ENCODE data around the gene RNF7.
"Not testable (repeated sequence)": the region's sequence is repeated elsewhere in the genome, so short reads cannot be mapped to it uniquely, and the experiment has no call there.

RNF7 gene

DNA sequence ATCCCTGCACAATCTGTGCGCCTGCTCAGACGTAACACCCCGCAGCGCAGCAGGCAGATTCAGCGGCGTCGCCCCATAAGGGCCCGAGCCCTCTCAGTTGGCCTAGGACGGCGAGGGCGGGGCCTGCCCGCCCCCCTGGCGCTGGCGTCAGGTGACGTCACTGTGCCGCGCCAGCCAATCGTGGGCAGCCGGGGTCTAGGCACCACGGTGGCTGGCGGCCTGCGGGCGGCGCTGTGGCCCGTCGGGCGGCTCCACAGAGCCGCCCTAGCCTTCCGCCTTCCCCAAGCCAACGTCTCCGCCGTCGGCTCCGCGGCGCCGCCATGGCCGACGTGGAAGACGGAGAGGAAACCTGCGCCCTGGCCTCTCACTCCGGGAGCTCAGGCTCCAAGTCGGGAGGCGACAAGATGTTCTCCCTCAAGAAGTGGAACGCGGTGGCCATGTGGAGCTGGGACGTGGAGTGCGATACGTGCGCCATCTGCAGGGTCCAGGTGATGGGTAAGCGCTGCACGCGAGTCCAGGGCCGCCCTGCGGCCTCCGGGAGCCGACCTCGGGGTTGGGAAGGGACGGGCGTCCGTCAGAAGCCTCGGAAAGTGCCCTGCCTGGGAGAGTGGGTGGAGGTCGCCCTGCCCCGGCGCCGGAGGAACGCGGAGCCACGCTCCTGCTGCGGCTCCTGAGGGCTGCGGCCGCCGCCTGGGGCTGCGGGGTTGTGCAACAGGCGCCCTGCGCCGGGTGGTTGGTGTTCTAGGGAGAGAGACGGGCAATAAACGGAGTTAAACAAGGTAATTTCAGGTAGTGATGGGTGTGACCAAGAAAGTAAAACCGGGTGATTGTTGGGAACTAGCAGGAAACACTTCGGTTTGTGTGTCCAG is at the start of gene RNF7:
Gene RNF7, plus strand, starts transcription at position 277 of the 869 bp plus-strand sequence. Its CDS starts 44 bp downstream, at position 321.
- peak; percentile 95 to 98 for DNase-seq (ENCODE audit: low read depth in 2 of 2)
- H3K4me3 ChIP-seq (replicated peaks in 1 of 2; ENCODE audit: low read depth in 2 of 2, low read length in 2 of 2) = peak within 1 kb of the TSS; percentile 93 to 94
- TF ChIP-seq, protein P1, sequence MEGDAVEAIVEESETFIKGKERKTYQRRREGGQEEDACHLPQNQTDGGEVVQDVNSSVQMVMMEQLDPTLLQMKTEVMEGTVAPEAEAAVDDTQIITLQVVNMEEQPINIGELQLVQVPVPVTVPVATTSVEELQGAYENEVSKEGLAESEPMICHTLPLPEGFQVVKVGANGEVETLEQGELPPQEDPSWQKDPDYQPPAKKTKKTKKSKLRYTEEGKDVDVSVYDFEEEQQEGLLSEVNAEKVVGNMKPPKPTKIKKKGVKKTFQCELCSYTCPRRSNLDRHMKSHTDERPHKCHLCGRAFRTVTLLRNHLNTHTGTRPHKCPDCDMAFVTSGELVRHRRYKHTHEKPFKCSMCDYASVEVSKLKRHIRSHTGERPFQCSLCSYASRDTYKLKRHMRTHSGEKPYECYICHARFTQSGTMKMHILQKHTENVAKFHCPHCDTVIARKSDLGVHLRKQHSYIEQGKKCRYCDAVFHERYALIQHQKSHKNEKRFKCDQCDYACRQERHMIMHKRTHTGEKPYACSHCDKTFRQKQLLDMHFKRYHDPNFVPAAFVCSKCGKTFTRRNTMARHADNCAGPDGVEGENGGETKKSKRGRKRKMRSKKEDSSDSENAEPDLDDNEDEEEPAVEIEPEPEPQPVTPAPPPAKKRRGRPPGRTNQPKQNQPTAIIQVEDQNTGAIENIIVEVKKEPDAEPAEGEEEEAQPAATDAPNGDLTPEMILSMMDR (IDR thresholded peaks at IDR 0.05; ENCODE audit: low read depth, low read length) = peak; percentile 33

DNA sequence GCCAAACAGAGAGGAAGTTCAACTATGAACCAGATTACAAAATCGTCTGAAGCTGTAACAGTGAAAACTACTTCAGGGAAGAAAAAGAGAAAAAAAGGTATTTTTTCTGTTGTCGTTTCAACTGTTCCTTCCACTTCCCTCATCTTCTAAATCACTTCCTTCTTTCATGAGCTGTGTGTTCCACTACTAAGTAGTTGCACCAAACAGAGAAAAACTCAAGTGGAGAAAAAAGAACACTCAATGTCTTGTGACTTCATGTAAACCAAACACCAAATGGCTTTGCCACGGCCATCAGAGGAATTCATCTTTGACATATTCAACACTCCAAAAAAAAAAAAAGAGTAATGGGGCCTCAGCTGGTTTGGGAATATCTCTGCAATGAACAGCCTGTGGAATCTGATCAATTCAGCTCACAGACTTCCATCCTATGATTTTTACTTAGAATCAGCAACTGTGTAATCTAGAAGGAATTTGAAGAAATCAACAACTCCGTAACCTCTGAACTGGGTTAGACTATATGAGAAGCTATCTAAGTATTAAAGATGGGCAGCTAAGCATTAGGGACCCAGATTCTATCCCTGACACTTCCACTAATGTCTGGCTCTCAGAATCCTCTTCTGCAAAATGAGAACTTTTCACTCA is 47.5 kb upstream of the RNF7 start:
- H3K4me3 ChIP-seq (replicated peaks in 1 of 2; ENCODE audit: low read depth in 2 of 2, low read length in 2 of 2) = no peak overlapping the region
- no peak for DNase-seq (ENCODE audit: low read depth in 2 of 2)
- TF ChIP-seq, protein P1 (IDR thresholded peaks at IDR 0.05; ENCODE audit: low read depth, low read length) = no peak

DNA sequence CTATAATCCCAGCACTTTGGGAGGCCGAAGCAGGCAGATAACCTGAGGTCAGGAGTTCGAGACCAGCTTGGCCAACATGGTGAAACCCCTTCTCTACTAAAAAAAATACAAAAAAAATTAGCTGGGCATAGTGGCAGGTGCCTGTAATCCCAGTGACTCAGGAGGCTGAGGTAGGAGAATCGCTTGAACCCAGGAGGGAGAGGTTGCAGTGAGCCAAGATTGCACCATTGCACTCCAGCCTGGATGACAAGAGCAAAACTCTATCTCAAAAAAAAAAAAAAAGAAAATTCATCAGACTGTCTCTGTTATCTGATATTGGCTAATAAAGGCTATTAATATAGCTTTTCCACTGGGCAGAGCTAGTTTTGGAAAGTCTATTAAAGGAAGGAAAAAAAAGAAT is 46.6 kb upstream of the RNF7 start:
- H3K4me3 ChIP-seq (replicated peaks in 1 of 2; ENCODE audit: low read depth in 2 of 2, low read length in 2 of 2); DNase-seq (ENCODE audit: low read depth in 2 of 2): not testable (repeated sequence)

DNA sequence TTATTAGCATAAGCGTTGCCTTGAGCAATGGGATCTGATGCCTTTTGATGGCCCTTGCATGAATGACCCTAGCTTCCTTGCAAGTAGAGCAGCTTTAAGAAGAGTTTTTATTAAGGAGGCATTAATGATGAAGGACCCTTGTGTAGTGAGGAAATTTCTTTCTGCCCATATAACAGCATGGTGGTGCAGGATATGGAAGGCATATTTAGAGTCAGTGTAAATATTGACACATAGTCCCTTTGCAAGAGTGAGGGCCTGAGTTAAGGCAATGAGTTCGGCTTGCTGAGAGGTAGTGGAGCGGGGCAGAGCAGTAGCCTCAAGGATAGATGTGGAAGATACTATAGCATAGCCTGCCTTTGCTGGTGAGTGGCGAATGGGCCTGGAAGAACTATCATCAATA is 45.1 kb upstream of the RNF7 start:
- not testable (repeated sequence) for DNase-seq (ENCODE audit: low read depth in 2 of 2); H3K4me3 ChIP-seq (replicated peaks in 1 of 2; ENCODE audit: low read depth in 2 of 2, low read length in 2 of 2)

DNA sequence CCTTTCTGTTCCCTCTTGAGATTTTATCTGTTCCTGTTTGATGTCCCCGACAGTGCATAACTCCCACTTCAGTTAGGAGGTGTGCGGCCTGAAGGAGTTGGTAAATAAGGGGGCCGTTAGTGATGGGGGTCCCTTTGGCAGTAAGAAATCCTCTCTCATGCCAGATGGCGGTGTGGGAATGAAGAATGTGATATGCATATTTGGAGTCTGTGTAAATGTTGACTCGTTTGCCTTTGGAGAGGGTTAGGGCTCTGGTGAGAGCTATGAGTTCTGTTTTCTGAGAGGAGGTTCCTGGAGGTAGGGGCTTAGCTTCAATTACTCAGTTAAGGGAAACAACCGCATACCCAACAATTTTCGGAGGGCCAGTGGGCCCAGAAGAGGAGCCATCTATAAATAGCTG is 38.8 kb upstream of the RNF7 start:
- H3K4me3 ChIP-seq (replicated peaks in 1 of 2; ENCODE audit: low read depth in 2 of 2, low read length in 2 of 2) = no peak overlapping the region
- TF ChIP-seq, protein P1 (IDR thresholded peaks at IDR 0.05; ENCODE audit: low read depth, low read length) = no peak
- no peak for DNase-seq (ENCODE audit: low read depth in 2 of 2)

DNA sequence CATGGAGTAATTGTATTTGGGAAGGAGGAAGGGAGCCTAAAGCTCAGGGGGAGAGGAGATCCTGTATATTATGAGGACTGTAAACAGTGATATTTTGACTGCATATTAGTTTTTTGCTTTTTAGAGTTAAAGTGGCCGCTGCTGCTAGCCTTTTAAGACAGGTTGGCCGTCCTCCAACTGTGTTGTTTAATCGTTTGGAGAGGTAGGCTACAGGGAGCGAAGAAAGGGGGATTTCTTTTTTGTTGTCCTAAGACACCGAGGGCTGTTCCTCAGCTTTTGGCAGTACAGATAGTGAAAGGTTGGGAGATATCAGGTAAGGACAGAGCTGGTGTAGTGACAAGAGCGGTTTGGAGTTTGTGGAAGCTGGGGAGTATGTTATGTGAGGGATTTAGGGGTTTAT is 38.2 kb upstream of the RNF7 start:
- H3K4me3 ChIP-seq (replicated peaks in 1 of 2; ENCODE audit: low read depth in 2 of 2, low read length in 2 of 2) = no peak overlapping the region
- TF ChIP-seq, protein P1 (IDR thresholded peaks at IDR 0.05; ENCODE audit: low read depth, low read length) = no peak
- DNase-seq (ENCODE audit: low read depth in 2 of 2) = peak; percentile 12 to 26

DNA sequence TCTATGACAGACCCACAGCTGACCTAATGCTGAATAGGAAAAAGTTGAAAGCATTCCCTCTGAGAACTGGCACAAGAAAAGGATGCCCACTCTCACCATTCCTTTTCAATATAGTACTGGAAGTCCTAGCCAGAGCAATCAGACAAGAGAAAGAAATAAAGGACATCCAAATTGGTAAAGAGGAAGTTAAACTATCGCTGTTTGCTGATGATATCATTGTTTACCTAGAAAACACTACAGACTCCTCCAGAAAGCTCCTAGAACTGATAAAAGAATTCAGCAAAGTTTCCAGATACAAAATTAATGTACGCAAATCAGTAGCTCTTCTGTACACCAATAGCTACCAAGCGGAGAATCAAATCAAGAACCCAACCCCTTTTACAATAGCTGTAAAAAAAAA is 34.7 kb upstream of the RNF7 start:
- not testable (repeated sequence) for DNase-seq (ENCODE audit: low read depth in 2 of 2); H3K4me3 ChIP-seq (replicated peaks in 1 of 2; ENCODE audit: low read depth in 2 of 2, low read length in 2 of 2)

DNA sequence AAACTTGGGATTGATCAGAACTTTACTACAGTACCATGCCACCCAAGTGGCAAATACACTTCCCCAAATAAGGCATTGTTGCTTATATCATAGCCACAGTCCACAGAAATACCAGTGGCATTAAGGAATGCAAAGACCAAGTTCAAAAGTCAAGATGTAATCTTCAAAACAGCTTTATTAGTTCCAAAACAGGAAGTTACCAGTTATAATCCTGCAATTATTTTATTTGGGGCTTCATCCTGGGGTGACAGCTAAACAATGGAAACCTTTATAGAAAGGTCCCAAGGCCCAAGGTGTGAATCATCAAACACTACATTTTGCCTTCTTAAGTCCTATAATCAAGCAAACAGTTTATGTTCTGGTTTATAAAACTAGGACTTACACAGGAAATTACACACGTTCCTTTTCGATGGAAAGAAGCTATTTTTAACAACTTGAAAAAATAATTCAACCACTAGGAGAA is 30.3 kb upstream of the RNF7 start:
- peak; percentile 59 to 74 for DNase-seq (ENCODE audit: low read depth in 2 of 2)
- no peak overlapping the region for H3K4me3 ChIP-seq (replicated peaks in 1 of 2; ENCODE audit: low read depth in 2 of 2, low read length in 2 of 2)
- TF ChIP-seq, protein P1 (IDR thresholded peaks at IDR 0.05; ENCODE audit: low read depth, low read length) = no peak

Data from cardiac fibroblast (primary cell).